ENCODE results near the gene ATP6AP1.

Gene ATP6AP1

DNA sequence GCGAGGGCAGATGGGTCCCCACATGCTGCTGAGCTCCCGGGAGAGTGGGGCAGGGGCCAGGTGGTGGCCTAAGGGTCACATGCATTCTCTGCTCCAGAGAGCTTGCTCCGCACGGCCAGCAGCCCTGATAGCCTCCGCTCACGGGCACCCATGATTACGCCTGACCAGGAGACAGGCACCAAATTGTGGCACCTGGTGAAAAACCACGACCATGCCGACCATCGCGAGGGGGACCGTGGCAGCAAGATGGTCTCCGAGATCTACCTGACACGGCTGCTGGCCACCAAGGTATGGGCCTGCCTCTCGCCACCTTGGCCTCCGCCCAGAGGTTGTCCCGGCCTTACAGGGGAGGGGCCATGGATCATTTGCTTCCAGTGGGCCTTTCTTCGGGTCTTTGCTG is 41.4 kb downstream of the ATP6AP1 start:
- H3K36me3 ChIP-seq (ENCODE audit: low read depth), result no peaks in the 10 kb centered on the region
- DNase-seq (ENCODE audit: low spot score) (no peak), ATAC-seq (ENCODE audit: low read depth) (no peak)
- no peaks in the 10 kb centered on the region for H3K9me3 ChIP-seq (ENCODE audit: severe bottlenecking)
- no peak overlapping the region for H3K27ac ChIP-seq (ENCODE audit: poor library complexity, severe bottlenecking)
- no peaks in the 10 kb centered on the region for H3K27me3 ChIP-seq (ENCODE audit: insufficient read depth, poor library complexity, severe bottlenecking)
- H3K4me1 ChIP-seq (ENCODE audit: insufficient read depth, poor library complexity, severe bottlenecking), result no peaks in the 10 kb centered on the region
- no peak overlapping the region for H3K4me3 ChIP-seq (ENCODE audit: severe bottlenecking)
- TF ChIP-seq, protein P1, sequence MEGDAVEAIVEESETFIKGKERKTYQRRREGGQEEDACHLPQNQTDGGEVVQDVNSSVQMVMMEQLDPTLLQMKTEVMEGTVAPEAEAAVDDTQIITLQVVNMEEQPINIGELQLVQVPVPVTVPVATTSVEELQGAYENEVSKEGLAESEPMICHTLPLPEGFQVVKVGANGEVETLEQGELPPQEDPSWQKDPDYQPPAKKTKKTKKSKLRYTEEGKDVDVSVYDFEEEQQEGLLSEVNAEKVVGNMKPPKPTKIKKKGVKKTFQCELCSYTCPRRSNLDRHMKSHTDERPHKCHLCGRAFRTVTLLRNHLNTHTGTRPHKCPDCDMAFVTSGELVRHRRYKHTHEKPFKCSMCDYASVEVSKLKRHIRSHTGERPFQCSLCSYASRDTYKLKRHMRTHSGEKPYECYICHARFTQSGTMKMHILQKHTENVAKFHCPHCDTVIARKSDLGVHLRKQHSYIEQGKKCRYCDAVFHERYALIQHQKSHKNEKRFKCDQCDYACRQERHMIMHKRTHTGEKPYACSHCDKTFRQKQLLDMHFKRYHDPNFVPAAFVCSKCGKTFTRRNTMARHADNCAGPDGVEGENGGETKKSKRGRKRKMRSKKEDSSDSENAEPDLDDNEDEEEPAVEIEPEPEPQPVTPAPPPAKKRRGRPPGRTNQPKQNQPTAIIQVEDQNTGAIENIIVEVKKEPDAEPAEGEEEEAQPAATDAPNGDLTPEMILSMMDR (IDR thresholded peaks at IDR 0.05; ENCODE audit: poor library complexity, severe bottlenecking), result no peak

DNA sequence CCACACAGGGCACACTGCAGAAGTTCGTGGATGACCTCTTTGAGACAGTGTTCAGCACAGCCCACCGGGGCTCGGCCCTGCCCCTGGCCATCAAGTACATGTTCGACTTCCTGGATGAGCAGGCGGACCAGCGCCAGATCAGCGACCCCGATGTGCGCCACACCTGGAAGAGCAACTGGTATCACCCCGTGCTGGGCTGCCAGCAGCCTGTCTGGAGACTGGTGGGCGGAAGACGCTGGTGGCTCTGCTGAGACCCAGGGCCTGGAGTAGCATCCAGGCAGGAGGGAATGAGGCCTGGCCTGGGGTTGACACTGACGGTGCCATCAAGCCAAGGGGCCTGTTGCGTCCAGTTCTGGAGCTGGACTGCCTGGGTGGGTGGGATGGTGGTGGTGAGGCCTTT is 42.0 kb downstream of the ATP6AP1 start:
- DNase-seq (ENCODE audit: low spot score) (no peak), ATAC-seq (ENCODE audit: low read depth) (no peak)
- Histone ChIP-seq H3K27me3 (ENCODE audit: insufficient read depth, poor library complexity, severe bottlenecking) (no peaks in the 10 kb centered on the region), H3K9me3 (ENCODE audit: severe bottlenecking) (no peaks in the 10 kb centered on the region), H3K36me3 (ENCODE audit: low read depth) (no peaks in the 10 kb centered on the region), H3K4me3 (ENCODE audit: severe bottlenecking) (no peak overlapping the region), H3K27ac (ENCODE audit: poor library complexity, severe bottlenecking) (no peak overlapping the region), H3K4me1 (ENCODE audit: insufficient read depth, poor library complexity, severe bottlenecking) (no peaks in the 10 kb centered on the region)
- TF ChIP-seq, protein P1 (IDR thresholded peaks at IDR 0.05; ENCODE audit: poor library complexity, severe bottlenecking), result no peak

DNA sequence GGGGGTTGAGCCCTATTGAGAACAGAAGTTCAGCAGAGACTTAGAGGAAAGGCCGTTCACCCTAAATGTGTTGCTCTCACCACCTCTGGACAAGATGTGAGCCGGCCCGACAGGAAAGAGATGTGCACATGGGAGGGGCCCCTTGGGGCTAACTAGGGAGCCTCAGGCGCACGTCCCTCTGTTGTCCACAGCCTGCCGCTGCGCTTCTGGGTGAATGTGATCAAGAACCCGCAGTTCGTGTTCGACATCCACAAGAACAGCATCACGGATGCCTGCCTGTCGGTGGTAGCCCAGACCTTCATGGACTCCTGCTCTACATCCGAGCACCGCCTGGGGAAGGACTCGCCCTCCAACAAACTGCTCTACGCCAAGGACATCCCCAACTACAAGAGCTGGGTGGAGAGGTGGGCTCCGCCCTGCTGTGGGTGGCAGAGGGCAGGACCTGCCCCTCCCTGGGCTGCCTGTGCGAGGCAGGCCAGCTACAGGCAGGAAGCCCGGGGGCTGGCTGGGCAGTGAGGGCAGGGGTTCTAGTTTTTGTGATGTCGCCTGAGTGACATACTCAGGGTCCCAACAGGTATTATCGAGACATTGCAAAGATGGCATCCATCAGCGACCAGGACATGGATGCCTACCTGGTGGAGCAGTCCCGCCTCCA is 42.6 kb downstream of the ATP6AP1 start:
- Histone ChIP-seq H3K4me1 (ENCODE audit: insufficient read depth, poor library complexity, severe bottlenecking) (no peaks in the 10 kb centered on the region), H3K4me3 (ENCODE audit: severe bottlenecking) (no peak overlapping the region), H3K27ac (ENCODE audit: poor library complexity, severe bottlenecking) (no peak overlapping the region), H3K9me3 (ENCODE audit: severe bottlenecking) (no peaks in the 10 kb centered on the region), H3K27me3 (ENCODE audit: insufficient read depth, poor library complexity, severe bottlenecking) (no peaks in the 10 kb centered on the region), H3K36me3 (ENCODE audit: low read depth) (no peaks in the 10 kb centered on the region)
- DNase-seq (ENCODE audit: low spot score) (no peak), ATAC-seq (ENCODE audit: low read depth) (no peak)
- TF ChIP-seq, protein P1 (IDR thresholded peaks at IDR 0.05; ENCODE audit: poor library complexity, severe bottlenecking), result no peak

DNA sequence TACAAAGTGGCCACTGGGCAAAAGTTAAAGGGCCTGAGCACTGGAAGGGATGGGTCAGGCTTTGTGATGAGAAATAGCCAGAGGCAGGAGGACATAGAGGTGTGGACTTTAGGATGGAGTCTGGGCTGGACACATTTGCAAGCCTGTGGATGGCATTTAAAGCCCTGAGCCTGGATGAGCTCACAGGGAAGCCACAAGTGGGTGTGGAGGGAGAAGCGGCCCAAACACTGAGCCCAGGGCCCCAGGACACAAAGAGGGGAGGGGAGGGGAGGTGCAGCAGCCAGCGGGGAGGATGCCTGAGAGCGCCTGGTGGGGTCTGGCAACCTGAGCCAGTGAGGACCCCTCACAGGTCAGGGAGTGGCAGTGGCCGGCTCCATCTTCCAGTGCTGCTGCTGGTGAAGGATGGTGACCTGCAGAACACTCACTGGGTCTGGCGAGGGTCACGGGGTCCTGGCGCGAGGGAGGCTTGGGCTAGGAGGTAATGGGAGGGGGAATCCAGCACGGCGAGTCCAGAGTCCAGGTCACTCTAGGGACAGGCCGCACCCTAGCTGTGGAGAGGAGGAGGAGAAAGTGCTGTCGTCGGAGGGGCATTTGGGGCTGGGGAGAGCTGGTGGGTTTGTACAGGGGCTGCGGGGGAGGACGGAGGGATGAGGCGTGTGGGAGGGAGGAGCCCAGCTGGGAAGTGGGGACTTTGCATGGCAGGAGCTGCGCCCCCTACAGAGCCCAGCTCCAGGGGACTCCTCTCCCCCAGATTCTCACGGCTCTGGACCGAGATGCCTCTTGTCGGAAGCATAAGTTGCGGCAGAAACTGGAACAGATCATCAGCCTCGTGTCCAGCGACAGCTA is 43.6 kb downstream of the ATP6AP1 start:
- TF ChIP-seq, protein P1 (IDR thresholded peaks at IDR 0.05; ENCODE audit: poor library complexity, severe bottlenecking), result no peak
- H3K27me3 ChIP-seq (ENCODE audit: insufficient read depth, poor library complexity, severe bottlenecking), result no peaks in the 10 kb centered on the region
- H3K4me3 ChIP-seq (ENCODE audit: severe bottlenecking), result no peak overlapping the region
- no peaks in the 10 kb centered on the region for H3K4me1 ChIP-seq (ENCODE audit: insufficient read depth, poor library complexity, severe bottlenecking)
- no peaks in the 10 kb centered on the region for H3K36me3 ChIP-seq (ENCODE audit: low read depth)
- no peak for DNase-seq (ENCODE audit: low spot score)
- H3K27ac ChIP-seq (ENCODE audit: poor library complexity, severe bottlenecking), result no peak overlapping the region
- no peak for ATAC-seq (ENCODE audit: low read depth)
- H3K9me3 ChIP-seq (ENCODE audit: severe bottlenecking), result no peaks in the 10 kb centered on the region

Data from RWPE2 (cell line).